ENCODE data around the gene LMOD1. TPM values are rescaled to one million over a fixed set of nuclear protein-coding genes. Genes with fewer than 3 reads are reported as not detected.
"Not testable (repeated sequence)": the region's sequence is repeated elsewhere in the genome, so short reads cannot be mapped to it uniquely, and the experiment has no call there.

The LMOD1 gene
- total and polyA plus RNA-seq, 3 donors from 2014 or later, result 31.4 to 46.3 (median 39.4) TPM

DNA sequence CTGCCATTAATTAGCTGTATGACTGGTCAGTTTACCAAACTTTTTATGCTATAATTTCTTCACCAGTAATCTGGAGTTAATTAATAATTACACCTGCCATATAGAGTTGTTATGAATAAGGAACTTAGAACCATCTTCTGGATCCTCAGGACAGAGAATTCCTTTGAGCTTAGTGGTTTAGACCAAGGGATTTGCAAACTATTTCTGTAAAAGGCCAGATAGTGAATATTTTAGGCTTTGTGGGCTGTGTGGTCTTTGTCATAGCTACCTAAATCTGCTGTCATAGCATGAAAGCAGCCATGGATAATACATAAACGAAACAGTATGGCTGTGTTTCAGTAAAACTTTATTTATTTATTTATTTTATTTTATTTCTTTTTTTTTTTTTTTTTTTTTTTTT lies 17.9 kb upstream of the LMOD1 start:
- WGBS, 2 donors, result 60 to 95% methylated on average over 1 of the region's 1 CpG
- no peak for DNase-seq
- Histone ChIP-seq H3K9me3 (no peaks in the 10 kb centered on the region), H3K4me3 (no peak overlapping the region), H3K27ac (no peak overlapping the region), H3K27me3 (no peaks in the 10 kb centered on the region), H3K4me1 (no peaks in the 10 kb centered on the region), H3K36me3 (ENCODE audit: low read depth, missing control alignments) (no peaks in the 10 kb centered on the region)
- intact Hi-C loops (cut with DNase I; ENCODE audit: low total_unique reads), result no loop called here
- TF ChIP-seq, protein P1, sequence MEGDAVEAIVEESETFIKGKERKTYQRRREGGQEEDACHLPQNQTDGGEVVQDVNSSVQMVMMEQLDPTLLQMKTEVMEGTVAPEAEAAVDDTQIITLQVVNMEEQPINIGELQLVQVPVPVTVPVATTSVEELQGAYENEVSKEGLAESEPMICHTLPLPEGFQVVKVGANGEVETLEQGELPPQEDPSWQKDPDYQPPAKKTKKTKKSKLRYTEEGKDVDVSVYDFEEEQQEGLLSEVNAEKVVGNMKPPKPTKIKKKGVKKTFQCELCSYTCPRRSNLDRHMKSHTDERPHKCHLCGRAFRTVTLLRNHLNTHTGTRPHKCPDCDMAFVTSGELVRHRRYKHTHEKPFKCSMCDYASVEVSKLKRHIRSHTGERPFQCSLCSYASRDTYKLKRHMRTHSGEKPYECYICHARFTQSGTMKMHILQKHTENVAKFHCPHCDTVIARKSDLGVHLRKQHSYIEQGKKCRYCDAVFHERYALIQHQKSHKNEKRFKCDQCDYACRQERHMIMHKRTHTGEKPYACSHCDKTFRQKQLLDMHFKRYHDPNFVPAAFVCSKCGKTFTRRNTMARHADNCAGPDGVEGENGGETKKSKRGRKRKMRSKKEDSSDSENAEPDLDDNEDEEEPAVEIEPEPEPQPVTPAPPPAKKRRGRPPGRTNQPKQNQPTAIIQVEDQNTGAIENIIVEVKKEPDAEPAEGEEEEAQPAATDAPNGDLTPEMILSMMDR (IDR thresholded peaks at IDR 0.05), result no peak
- no peak for TF ChIP-seq POLR2A (IDR thresholded peaks at IDR 0.05)

DNA sequence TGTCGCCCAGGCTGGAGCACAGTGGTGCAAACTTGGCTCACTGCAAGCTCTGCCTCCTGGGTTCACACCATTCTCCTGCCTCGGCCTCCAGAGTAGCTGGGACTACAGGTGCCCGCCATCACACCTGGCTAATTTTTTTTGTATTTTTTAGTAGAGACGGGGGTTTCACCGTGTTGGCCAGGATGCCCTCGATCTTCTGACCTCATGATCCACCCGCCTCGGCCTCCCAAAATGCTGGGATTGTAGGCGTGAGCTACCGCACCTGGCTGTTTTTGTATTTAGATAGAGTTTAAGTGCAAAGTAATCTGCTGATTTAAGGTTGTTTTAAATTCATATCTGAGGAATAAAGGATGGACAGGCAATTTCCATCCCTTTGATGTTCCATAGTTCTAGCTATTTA lies 16.0 kb upstream of the LMOD1 start:
- H3K36me3 ChIP-seq (ENCODE audit: low read depth, missing control alignments); H3K27ac ChIP-seq; H3K9me3 ChIP-seq; H3K27me3 ChIP-seq; intact Hi-C loops (cut with DNase I; ENCODE audit: low total_unique reads); H3K4me1 ChIP-seq; H3K4me3 ChIP-seq; DNase-seq: not testable (repeated sequence)
- WGBS, 2 donors, result 90 to 92% methylated on average over 10 of the region's 10 CpGs

DNA sequence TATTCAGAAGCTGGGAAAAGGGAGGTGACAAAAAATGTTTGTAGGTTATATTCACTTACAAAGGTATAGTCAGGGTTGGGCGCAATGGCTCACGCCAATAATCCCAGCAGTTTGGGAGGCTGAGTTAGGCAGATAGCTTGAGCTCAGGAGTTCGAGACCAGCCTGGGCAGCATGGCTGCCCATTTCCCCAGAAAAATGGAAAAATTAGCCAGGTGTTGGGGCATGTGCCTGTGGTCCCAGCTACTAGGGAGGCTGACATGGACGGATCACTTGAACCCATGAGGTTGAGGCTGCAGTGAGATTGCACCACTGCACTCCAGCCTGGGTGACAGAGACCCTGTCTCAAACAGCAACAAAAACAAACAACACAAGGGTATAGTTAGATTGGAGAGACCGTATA lies 12.0 kb upstream of the LMOD1 start:
- DNase-seq, result no peak
- Histone ChIP-seq H3K4me3 (no peak overlapping the region), H3K27me3 (no peaks in the 10 kb centered on the region), H3K9me3 (no peaks in the 10 kb centered on the region), H3K4me1 (peaks cover 7% of the 10 kb centered on the region), H3K36me3 (ENCODE audit: low read depth, missing control alignments) (no peaks in the 10 kb centered on the region), H3K27ac (no peak overlapping the region)
- intact Hi-C loops (cut with DNase I; ENCODE audit: low total_unique reads), result no loop called here
- TF ChIP-seq, protein P1 (IDR thresholded peaks at IDR 0.05), result no peak
- no peak for TF ChIP-seq POLR2A (IDR thresholded peaks at IDR 0.05)
- WGBS, 2 donors, result 76 to 87% methylated on average over 5 of the region's 5 CpGs

DNA sequence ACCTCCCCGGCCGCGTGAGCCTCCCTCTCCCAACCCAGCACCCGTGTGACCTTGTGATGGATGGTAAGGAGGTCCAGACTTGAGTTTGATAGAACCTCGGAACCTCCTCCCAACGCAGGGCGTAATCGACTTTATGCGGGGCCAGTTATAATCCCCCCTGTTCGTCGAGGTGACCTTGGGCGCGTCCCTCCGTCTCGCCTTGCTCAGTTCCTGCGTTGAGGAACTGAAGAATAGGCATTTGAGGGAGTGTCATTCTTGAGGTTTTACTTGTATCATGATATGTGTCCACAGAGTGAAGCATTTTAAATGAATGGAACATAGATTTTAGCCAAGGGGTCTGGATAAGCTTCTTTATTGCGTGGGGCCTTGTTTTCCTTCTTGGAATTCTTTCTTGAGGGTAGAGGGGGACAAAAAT lies 9.4 kb upstream of the LMOD1 start:
- H3K27ac ChIP-seq, result peak overlapping the region; percentile 67 to 90
- WGBS, 2 donors, result 0% methylated on average over 17 of the region's 17 CpGs
- no peak for DNase-seq
- H3K27me3 ChIP-seq, result no peaks in the 10 kb centered on the region
- intact Hi-C loops (cut with DNase I; ENCODE audit: low total_unique reads), result no loop called here
- no peaks in the 10 kb centered on the region for H3K36me3 ChIP-seq (ENCODE audit: low read depth, missing control alignments)
- peaks cover 7% of the 10 kb centered on the region for H3K4me1 ChIP-seq
- no peaks in the 10 kb centered on the region for H3K9me3 ChIP-seq
- TF ChIP-seq, protein P1 (IDR thresholded peaks at IDR 0.05), result no peak
- TF ChIP-seq POLR2A (IDR thresholded peaks at IDR 0.05), result no peak
- H3K4me3 ChIP-seq, result peak overlapping the region; percentile 60 to 84

DNA sequence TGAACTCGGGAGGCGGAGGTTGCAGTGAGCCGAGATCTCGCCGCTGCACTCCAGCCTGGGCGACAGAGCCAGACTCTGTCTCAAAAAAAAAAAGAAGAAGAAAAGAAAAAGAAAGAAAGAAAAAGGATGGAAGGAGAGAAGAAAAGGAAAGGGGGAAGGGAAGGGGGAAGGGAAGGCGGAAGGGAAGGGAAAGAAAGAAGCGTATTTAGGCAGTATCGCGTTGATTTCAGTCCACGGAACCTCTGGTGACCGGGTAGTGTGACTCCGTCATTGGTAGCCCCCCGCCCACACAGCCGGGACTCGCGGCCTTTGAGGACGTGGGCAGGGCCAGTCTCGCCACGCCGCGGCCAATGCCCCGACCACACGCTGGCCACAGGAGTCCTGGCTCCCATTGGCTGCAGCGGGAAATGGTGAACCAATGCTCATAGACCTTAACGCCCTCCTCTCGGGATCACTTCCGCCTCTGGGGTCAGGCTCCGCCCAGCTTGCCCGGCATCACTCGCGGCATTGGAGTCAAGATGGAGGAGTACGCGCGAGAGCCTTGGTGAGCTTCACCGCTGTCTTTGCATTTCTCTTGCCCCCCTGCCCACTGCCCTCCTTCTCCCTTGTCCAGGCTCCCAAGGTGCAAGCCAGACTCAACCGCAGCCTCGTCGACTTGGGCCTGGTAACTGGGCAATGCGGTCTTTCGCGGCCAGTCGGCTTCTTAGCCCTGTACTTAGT lies 8.8 kb upstream of the LMOD1 start, which contains the start of gene TIMM17A:
TSS of gene TIMM17A (plus strand) at position 495 of the 720 bp plus-strand sequence. CDS start at position 519, 24 bp downstream.
- Histone ChIP-seq H3K9me3 (no peaks in the 10 kb centered on the region), H3K27me3 (no peaks in the 10 kb centered on the region), H3K4me1 (peaks cover 7% of the 10 kb centered on the region), H3K27ac (peak within 1 kb of the TSS; percentile 82 to 90), H3K4me3 (peak within 1 kb of the TSS; percentile 60 to 84), H3K36me3 (ENCODE audit: low read depth, missing control alignments) (no peaks in the 10 kb centered on the region)
- intact Hi-C loops (cut with DNase I; ENCODE audit: low total_unique reads), result no loop called here
- TF ChIP-seq, protein P1 (IDR thresholded peaks at IDR 0.05), result no peak
- TF ChIP-seq POLR2A (IDR thresholded peaks at IDR 0.05), result peak; percentile 19
- 0 to 1% methylated on average over 42 to 43 of the region's 43 CpGs for WGBS, 2 donors
- peak; percentile 98 for DNase-seq
